ENCODE results near the gene CCDC12.

The CCDC12 gene

GRCh38 chr3:46990573-46991374 lies 14.2 kb upstream of the CCDC12 start:
- Mint-ChIP-seq H3K4me3 (no peak overlapping the region), H3K27me3 (ENCODE audit: low read depth, poor library complexity) (peaks cover 4% of the 10 kb centered on the region), H3K27ac (peak overlapping the region; percentile 47), H3K36me3 (ENCODE audit: low read depth) (no peaks in the 10 kb centered on the region), H3K9me3 (no peaks in the 10 kb centered on the region), H3K4me1 (peaks cover 19% of the 10 kb centered on the region)
- TF ChIP-seq CTCF (IDR thresholded peaks at IDR 0.05): no peak
- DNase-seq: no peak

- Mint-ChIP-seq H3K9me3 (no peaks in the 10 kb centered on the region), H3K4me1 (peaks cover 25% of the 10 kb centered on the region), H3K27ac (no peak overlapping the region), H3K4me3 (no peak overlapping the region), H3K36me3 (ENCODE audit: low read depth) (no peaks in the 10 kb centered on the region), H3K27me3 (ENCODE audit: low read depth, poor library complexity) (peaks cover 4% of the 10 kb centered on the region)
- DNase-seq: no peak
- TF ChIP-seq CTCF (IDR thresholded peaks at IDR 0.05): no peak
These were observed 12.7 kb upstream of the CCDC12 start for GRCh38 chr3:46989146-46989810.

GRCh38 chr3:46988616-46989015 lies 12.1 kb upstream of the CCDC12 start:
- Mint-ChIP-seq H3K27ac (no peak overlapping the region), H3K4me1 (peaks cover 32% of the 10 kb centered on the region), H3K27me3 (ENCODE audit: low read depth, poor library complexity) (peaks cover 4% of the 10 kb centered on the region), H3K36me3 (ENCODE audit: low read depth) (no peaks in the 10 kb centered on the region), H3K4me3 (no peak overlapping the region), H3K9me3 (no peaks in the 10 kb centered on the region)
- no peak for TF ChIP-seq CTCF (IDR thresholded peaks at IDR 0.05)
- no peak for DNase-seq

- H3K9me3 Mint-ChIP-seq: no peaks in the 10 kb centered on the region
- H3K36me3 Mint-ChIP-seq (ENCODE audit: low read depth): no peaks in the 10 kb centered on the region
- H3K4me3 Mint-ChIP-seq: no peak overlapping the region
- TF ChIP-seq CTCF (IDR thresholded peaks at IDR 0.05): no peak
- H3K27me3 Mint-ChIP-seq (ENCODE audit: low read depth, poor library complexity): peaks cover 4% of the 10 kb centered on the region
- peaks cover 34% of the 10 kb centered on the region for H3K4me1 Mint-ChIP-seq
- no peak overlapping the region for H3K27ac Mint-ChIP-seq
- no peak for DNase-seq
These were observed 11.3 kb upstream of the CCDC12 start for GRCh38 chr3:46987743-46988401.

- H3K9me3 Mint-ChIP-seq: no peaks in the 10 kb centered on the region
- no peaks in the 10 kb centered on the region for H3K36me3 Mint-ChIP-seq (ENCODE audit: low read depth)
- peaks cover 4% of the 10 kb centered on the region for H3K27me3 Mint-ChIP-seq (ENCODE audit: low read depth, poor library complexity)
- no peak overlapping the region for H3K4me3 Mint-ChIP-seq
- no peak overlapping the region for H3K27ac Mint-ChIP-seq
- no peak for DNase-seq
- H3K4me1 Mint-ChIP-seq: peaks cover 40% of the 10 kb centered on the region
- no peak for TF ChIP-seq CTCF (IDR thresholded peaks at IDR 0.05)
These were observed 10.8 kb upstream of the CCDC12 start for GRCh38 chr3:46987319-46987742.

Measured in nephron progenitor cell (in vitro differentiated cells).